Measurements from ENCODE around the gene MORN5. TPM values are rescaled to one million over a fixed set of nuclear protein-coding genes. Genes with fewer than 3 reads are reported as not detected.

MORN5 gene
- total and polyA plus RNA-seq, 9 of the 15 experiments (the other 6 are each of a cell fraction or from before 2014, with no cell fraction given) = not detected

DNA sequence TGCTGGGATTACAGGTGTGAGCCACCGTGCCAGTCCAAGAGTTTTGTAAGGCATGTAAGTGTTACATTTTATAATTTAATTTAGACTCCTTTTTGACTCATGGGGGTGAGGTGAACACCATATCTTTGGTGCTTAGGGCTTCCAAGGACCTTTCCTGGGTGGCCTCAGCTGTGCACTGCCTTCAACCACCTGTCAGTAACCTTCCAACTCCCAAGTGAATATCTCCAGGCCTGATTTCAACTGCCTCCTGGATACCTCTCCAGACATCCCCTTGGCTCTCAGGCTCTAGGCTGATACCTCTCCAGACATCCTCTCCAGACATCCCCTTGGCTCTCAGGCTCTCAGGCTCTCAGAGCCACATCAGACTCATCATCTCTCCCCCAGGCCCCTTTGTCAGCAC is 35.7 kb upstream of the MORN5 start:
- H3K36me3 ChIP-seq (ENCODE audit: control insufficient read depth, insufficient read depth, low read length) = no peaks in the 10 kb centered on the region
- POLR2A ChIA-PET = interaction anchor here (0.6 to 1.6 kb wide), 4 partner anchors 229 to 1232 kb away, joined by 3 to 6 read pairs (median 4); partner anchors contain the start of gene CRB2
- in situ Hi-C loops (cut with MboI) (loop anchor here (5.0 to 10.0 kb wide), 3 partner anchors 228 to 691 kb away; no protein-coding TSS in a partner anchor), intact Hi-C loops (cut with micrococcal nuclease) (loop anchor here (2.0 kb wide), 1 partner anchor 687 kb away; no protein-coding TSS in a partner anchor)
- WGBS (ENCODE audit: insufficient coverage, low coverage, missing lambda C conversion rate) = 0% methylated on average over 1 of the region's 1 CpG
- H3K9ac ChIP-seq (ENCODE audit: insufficient read depth in 1 of 2, low read depth in 2 of 2, low read length in 2 of 2) = no peak overlapping the region
- BruUV-seq (replicated peaks) = no TSS peak
- no peaks in the 10 kb centered on the region for H3K9me3 ChIP-seq (replicated peaks; ENCODE audit: control insufficient read depth, insufficient read depth, low read depth, low read length)
- ATAC-seq = no peak
- no peak for DNase-seq (ENCODE audit: extremely low read depth in 1 of 4, low spot score in 3 of 4)
- H3K4me3 ChIP-seq = no peak overlapping the region
- CTCF ChIA-PET (ENCODE audit: low intra/inter-chr PET ratio) = interaction anchor here (2.7 to 3.9 kb wide), 4 partner anchors 24 to 687 kb away, joined by 11 to 88 read pairs (median 32); no protein-coding TSS in a partner anchor
- H3K9me1 ChIP-seq (ENCODE audit: control insufficient read depth, insufficient read depth, low read length) = no peaks in the 10 kb centered on the region
- peaks cover 0 to 30% of the 10 kb centered on the region in 2 experiments; a peak in 3 of 5 replicates for H3K4me1 ChIP-seq (replicated peaks in 1 of 2; ENCODE audit: control insufficient read depth in 2 of 2, insufficient read depth in 2 of 2, low read length in 2 of 2)
- no peak for FAIRE-seq
- peaks cover 0 to 18% of the 10 kb centered on the region in 2 experiments; a peak in 3 of 5 replicates for H3K27me3 ChIP-seq (ENCODE audit: control insufficient read depth in 2 of 2, insufficient read depth in 2 of 2, low read length in 2 of 2)
- no peak overlapping the region for H3K4me2 ChIP-seq (ENCODE audit: insufficient read depth, low read length)
- H3K27ac ChIP-seq (ENCODE audit: extremely low read depth, low read depth, low read length) = no peak overlapping the region
- TF ChIP-seq SPI1 (IDR thresholded peaks at IDR 0.05; ENCODE audit: borderline replicate concordance, low read depth, low read length) (no peak), MEIS2 (IDR thresholded peaks at IDR 0.05; ENCODE audit: partially characterized antibody) (no peak), ZNF143 (CRISPR knock-in tag; IDR thresholded peaks at IDR 0.05) (no peak), ASH1L (IDR thresholded peaks at IDR 0.05; ENCODE audit: borderline replicate concordance, low read depth, partially characterized antibody) (no peak), ZNF140 (CRISPR knock-in tag; IDR thresholded peaks at IDR 0.05) (no peak), ZC3H8 (IDR thresholded peaks at IDR 0.05) (no peak), ZBTB17 (CRISPR knock-in tag; IDR thresholded peaks at IDR 0.05) (no peak), NRF1 (conservative IDR thresholded peaks at IDR 0.05 in 1 of 2, IDR thresholded peaks at IDR 0.05 in 1 of 2) (no peak)
- TF ChIP-seq, protein P1, sequence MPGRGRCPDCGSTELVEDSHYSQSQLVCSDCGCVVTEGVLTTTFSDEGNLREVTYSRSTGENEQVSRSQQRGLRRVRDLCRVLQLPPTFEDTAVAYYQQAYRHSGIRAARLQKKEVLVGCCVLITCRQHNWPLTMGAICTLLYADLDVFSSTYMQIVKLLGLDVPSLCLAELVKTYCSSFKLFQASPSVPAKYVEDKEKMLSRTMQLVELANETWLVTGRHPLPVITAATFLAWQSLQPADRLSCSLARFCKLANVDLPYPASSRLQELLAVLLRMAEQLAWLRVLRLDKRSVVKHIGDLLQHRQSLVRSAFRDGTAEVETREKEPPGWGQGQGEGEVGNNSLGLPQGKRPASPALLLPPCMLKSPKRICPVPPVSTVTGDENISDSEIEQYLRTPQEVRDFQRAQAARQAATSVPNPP (IDR thresholded peaks at IDR 0.05; ENCODE audit: borderline replicate concordance, insufficient read depth, insufficient read length) = no peak
- TF ChIP-seq, protein P2, sequence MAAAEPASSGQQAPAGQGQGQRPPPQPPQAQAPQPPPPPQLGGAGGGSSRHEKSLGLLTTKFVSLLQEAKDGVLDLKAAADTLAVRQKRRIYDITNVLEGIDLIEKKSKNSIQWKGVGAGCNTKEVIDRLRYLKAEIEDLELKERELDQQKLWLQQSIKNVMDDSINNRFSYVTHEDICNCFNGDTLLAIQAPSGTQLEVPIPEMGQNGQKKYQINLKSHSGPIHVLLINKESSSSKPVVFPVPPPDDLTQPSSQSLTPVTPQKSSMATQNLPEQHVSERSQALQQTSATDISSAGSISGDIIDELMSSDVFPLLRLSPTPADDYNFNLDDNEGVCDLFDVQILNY (CRISPR knock-in tag; IDR thresholded peaks at IDR 0.05) = no peak
- TF ChIP-seq, protein P3, sequence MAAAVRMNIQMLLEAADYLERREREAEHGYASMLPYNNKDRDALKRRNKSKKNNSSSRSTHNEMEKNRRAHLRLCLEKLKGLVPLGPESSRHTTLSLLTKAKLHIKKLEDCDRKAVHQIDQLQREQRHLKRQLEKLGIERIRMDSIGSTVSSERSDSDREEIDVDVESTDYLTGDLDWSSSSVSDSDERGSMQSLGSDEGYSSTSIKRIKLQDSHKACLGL (CRISPR knock-in tag; IDR thresholded peaks at IDR 0.05; ENCODE audit: borderline replicate concordance, poor library complexity, severe bottlenecking) = no peak
- no peak overlapping the region for H2AFZ ChIP-seq (ENCODE audit: low read depth, low read length)
- H4K20me1 ChIP-seq (replicated peaks; ENCODE audit: control insufficient read depth, insufficient read depth, low read length) = peaks cover 15% of the 10 kb centered on the region
- H3K79me2 ChIP-seq (ENCODE audit: control insufficient read depth, insufficient read depth, low read length) = no peaks in the 10 kb centered on the region

All from K562 (cell line).